ENCODE measurements around the gene KRTAP4-12. TPM values are rescaled to one million over a fixed set of nuclear protein-coding genes. Genes with fewer than 3 reads are reported as not detected.
A peak's percentile ranks its signal among the peaks of the same experiment; 100 is the strongest.
"Not testable (repeated sequence)": the region's sequence is repeated elsewhere in the genome, so short reads cannot be mapped to it uniquely, and the experiment has no call there.

KRTAP4-12 gene
- total and polyA plus RNA-seq, 2 donors (not counting 1 experiment from before 2014, with no cell fraction given): 0.12 TPM; not detected in 1

DNA sequence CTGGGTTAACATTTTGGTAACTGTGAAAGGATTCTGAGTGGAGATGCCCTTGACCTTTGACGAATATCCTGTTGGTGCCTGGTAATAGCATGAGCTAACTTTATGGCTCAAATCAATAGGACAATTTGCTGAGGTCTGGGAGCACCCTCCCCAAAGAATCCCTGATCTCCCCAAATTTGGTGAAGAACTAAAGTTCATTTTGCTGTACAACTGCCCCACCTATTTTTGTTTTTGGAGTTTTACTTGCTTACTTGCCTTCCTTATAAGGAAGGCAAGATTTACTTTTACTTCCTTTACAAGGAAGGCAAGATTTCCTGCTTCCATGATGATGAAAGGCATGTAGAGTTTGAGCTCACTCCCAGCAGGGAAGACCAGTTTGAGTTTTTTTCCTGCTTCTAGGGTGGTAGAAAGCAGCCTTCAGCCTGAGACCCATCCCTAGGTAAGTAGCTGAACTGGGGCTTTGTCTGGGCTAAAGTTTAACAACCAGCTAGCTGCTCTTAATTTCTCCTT lies 16.0 kb downstream of the KRTAP4-12 start:
- H3K9me3 Mint-ChIP-seq (ENCODE audit: insufficient read depth): no peaks in the 10 kb centered on the region
- peak overlapping the region; percentile 39 for H3K4me3 Mint-ChIP-seq
- Histone ChIP-seq H3K27ac (ENCODE audit: low read length in 2 of 2) (peak overlapping the region; percentile 50 to 63), H3K4me2 (replicated peaks; ENCODE audit: low read depth, low read length, poor library complexity, severe bottlenecking) (peak overlapping the region; percentile 38), H3K9me3 (ENCODE audit: control extremely low read depth in 1 of 3, control insufficient read depth in 2 of 3, insufficient read depth in 1 of 3, low read length in 2 of 3) (peaks cover 0 to 4% (median 0%) of the 10 kb centered on the region in 3 donors), H4K20me1 (ENCODE audit: control insufficient read depth, insufficient read depth, low read length, poor library complexity, severe bottlenecking) (no peaks in the 10 kb centered on the region), H3K4me3 (ENCODE audit: control extremely low read depth in 1 of 5, extremely low read depth in 1 of 5, insufficient read depth in 1 of 5, low read depth in 2 of 5, low read length in 4 of 5) (peak overlapping the region in 4 of 5 experiments; percentile 32 to 57 (median 52)), H3K4me1 (ENCODE audit: control insufficient read depth in 2 of 2, insufficient read depth in 2 of 2, low read length in 2 of 2) (peaks cover 14 to 19% of the 10 kb centered on the region in 2 donors), H3K27me3 (replicated peaks in 1 of 4; ENCODE audit: control extremely low read depth in 1 of 4, control insufficient read depth in 3 of 4, insufficient read depth in 4 of 4, low read length in 3 of 4) (no peaks in the 10 kb centered on the region), H3K9ac (ENCODE audit: low read length) (peak overlapping the region; percentile 59), H3K79me2 (ENCODE audit: control insufficient read depth, insufficient read depth, low read length) (peaks cover 7% of the 10 kb centered on the region), H2AFZ (ENCODE audit: insufficient read depth, low read depth, low read length, poor library complexity, severe bottlenecking) (no peak overlapping the region), H3K36me3 (replicated peaks in 1 of 2; ENCODE audit: control extremely low read depth in 1 of 2, control insufficient read depth in 1 of 2, extremely low read depth in 1 of 2, insufficient read depth in 2 of 2, low read length in 1 of 2) (peaks cover 0 to 2% of the 10 kb centered on the region in 2 experiments)
- H3K27ac Mint-ChIP-seq: peak overlapping the region; percentile 47
- peaks cover 22% of the 10 kb centered on the region for H3K27me3 Mint-ChIP-seq
- DNase-seq (peak; percentile 28), ATAC-seq (ENCODE audit: low read depth) (no peak)
- WGBS (ENCODE audit: insufficient coverage): no CpG with 5 or more reads among the region's 1 CpG
- intact Hi-C loops (cut with micrococcal nuclease): no loop called here
- peaks cover 18% of the 10 kb centered on the region for H3K4me1 Mint-ChIP-seq
- POLR2A ChIA-PET: no interaction called here
- TF ChIP-seq, protein P1, sequence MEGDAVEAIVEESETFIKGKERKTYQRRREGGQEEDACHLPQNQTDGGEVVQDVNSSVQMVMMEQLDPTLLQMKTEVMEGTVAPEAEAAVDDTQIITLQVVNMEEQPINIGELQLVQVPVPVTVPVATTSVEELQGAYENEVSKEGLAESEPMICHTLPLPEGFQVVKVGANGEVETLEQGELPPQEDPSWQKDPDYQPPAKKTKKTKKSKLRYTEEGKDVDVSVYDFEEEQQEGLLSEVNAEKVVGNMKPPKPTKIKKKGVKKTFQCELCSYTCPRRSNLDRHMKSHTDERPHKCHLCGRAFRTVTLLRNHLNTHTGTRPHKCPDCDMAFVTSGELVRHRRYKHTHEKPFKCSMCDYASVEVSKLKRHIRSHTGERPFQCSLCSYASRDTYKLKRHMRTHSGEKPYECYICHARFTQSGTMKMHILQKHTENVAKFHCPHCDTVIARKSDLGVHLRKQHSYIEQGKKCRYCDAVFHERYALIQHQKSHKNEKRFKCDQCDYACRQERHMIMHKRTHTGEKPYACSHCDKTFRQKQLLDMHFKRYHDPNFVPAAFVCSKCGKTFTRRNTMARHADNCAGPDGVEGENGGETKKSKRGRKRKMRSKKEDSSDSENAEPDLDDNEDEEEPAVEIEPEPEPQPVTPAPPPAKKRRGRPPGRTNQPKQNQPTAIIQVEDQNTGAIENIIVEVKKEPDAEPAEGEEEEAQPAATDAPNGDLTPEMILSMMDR (IDR thresholded peaks at IDR 0.05): no peak
- no peak for TF ChIP-seq EZH2 (IDR thresholded peaks at IDR 0.05; ENCODE audit: borderline replicate concordance, insufficient read depth, low read depth, low read length, poor library complexity, severe bottlenecking)
- CTCF ChIA-PET: interaction anchor here (1.0 kb wide), 1 partner anchor 8 kb away, joined by 3 read pairs; no protein-coding TSS in a partner anchor

DNA sequence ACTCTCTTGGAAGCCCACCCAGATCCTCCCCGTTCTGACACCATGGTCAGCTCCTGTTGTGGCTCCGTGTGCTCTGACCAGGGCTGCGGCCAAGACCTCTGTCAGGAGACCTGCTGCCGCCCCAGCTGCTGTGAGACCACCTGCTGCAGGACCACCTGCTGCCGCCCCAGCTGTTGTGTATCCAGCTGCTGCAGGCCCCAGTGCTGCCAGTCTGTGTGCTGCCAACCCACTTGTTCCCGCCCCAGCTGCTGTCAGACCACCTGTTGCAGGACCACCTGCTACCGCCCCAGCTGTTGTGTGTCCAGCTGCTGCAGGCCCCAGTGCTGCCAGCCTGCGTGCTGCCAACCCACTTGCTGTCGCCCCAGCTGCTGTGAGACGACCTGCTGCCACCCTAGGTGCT lies 18.6 kb downstream of the KRTAP4-12 start, which contains the start of gene KRTAP4-9:
Gene KRTAP4-9 (plus strand): TSS at position 43 of the 400 bp plus-strand sequence. CDS start 0 bp downstream, at position 43.
- H3K9ac ChIP-seq (ENCODE audit: low read length); H3K4me3 Mint-ChIP-seq; ATAC-seq (ENCODE audit: low read depth); H3K36me3 ChIP-seq (replicated peaks in 1 of 2; ENCODE audit: control extremely low read depth in 1 of 2, control insufficient read depth in 1 of 2, extremely low read depth in 1 of 2, insufficient read depth in 2 of 2, low read length in 1 of 2); H4K20me1 ChIP-seq (ENCODE audit: control insufficient read depth, insufficient read depth, low read length, poor library complexity, severe bottlenecking); H3K27me3 ChIP-seq (replicated peaks in 1 of 4; ENCODE audit: control extremely low read depth in 1 of 4, control insufficient read depth in 3 of 4, insufficient read depth in 4 of 4, low read length in 3 of 4); H3K9me3 Mint-ChIP-seq (ENCODE audit: insufficient read depth); DNase-seq; H3K9me3 ChIP-seq (ENCODE audit: control extremely low read depth in 1 of 3, control insufficient read depth in 2 of 3, insufficient read depth in 1 of 3, low read length in 2 of 3); H3K4me2 ChIP-seq (replicated peaks; ENCODE audit: low read depth, low read length, poor library complexity, severe bottlenecking); intact Hi-C loops (cut with micrococcal nuclease); H3K27ac Mint-ChIP-seq; CTCF ChIA-PET; H2AFZ ChIP-seq (ENCODE audit: insufficient read depth, low read depth, low read length, poor library complexity, severe bottlenecking); H3K4me3 ChIP-seq (ENCODE audit: control extremely low read depth in 1 of 5, extremely low read depth in 1 of 5, insufficient read depth in 1 of 5, low read depth in 2 of 5, low read length in 4 of 5); H3K27ac ChIP-seq (ENCODE audit: low read length in 2 of 2); H3K79me2 ChIP-seq (ENCODE audit: control insufficient read depth, insufficient read depth, low read length); POLR2A ChIA-PET: not testable (repeated sequence)
- peaks cover 16 to 23% of the 10 kb centered on the region in 2 donors for H3K4me1 ChIP-seq (ENCODE audit: control insufficient read depth in 2 of 2, insufficient read depth in 2 of 2, low read length in 2 of 2)
- peaks cover 25% of the 10 kb centered on the region for H3K27me3 Mint-ChIP-seq
- 89% methylated on average over 10 of the region's 10 CpGs for WGBS (ENCODE audit: insufficient coverage)
- H3K4me1 Mint-ChIP-seq: peaks cover 19% of the 10 kb centered on the region

DNA sequence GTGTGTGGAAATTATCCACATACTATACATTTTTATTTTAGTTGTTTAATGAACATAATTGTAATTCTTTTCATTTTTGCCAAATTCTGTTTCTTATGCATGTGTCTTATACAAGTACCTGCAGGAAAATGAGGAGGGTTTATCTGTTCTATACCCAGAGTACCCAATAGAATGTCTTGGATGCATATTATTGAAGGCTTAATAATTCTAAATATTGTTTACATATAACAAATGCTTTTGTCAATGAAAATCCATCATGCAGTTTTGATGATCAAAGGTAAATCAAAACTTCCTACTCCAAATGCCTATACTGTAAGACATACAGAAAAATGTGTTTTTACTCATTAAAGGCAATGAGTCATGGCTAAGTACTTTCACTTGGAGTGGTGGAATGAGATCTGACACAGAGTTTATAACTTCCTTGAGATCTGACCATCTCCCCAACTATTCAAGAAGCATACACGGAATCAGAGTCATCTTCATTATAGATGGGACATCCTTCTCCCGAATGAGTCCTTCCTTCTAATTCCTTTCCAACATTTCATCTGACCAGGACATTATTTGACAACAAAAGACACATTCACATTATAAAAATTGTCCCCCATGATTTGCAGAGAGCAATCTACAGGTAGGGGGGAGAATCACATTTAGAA lies 19.5 kb downstream of the KRTAP4-12 start:
- Mint-ChIP-seq H3K4me1 (peaks cover 20% of the 10 kb centered on the region), H3K27me3 (peaks cover 33% of the 10 kb centered on the region)
- ATAC-seq (ENCODE audit: low read depth); DNase-seq; H2AFZ ChIP-seq (ENCODE audit: insufficient read depth, low read depth, low read length, poor library complexity, severe bottlenecking); H3K36me3 ChIP-seq (replicated peaks in 1 of 2; ENCODE audit: control extremely low read depth in 1 of 2, control insufficient read depth in 1 of 2, extremely low read depth in 1 of 2, insufficient read depth in 2 of 2, low read length in 1 of 2); H3K27ac ChIP-seq (ENCODE audit: low read length in 2 of 2); H3K9me3 Mint-ChIP-seq (ENCODE audit: insufficient read depth); H3K9ac ChIP-seq (ENCODE audit: low read length); H3K9me3 ChIP-seq (ENCODE audit: control extremely low read depth in 1 of 3, control insufficient read depth in 2 of 3, insufficient read depth in 1 of 3, low read length in 2 of 3); H3K27me3 ChIP-seq (replicated peaks in 1 of 4; ENCODE audit: control extremely low read depth in 1 of 4, control insufficient read depth in 3 of 4, insufficient read depth in 4 of 4, low read length in 3 of 4); H3K4me3 ChIP-seq (ENCODE audit: control extremely low read depth in 1 of 5, extremely low read depth in 1 of 5, insufficient read depth in 1 of 5, low read depth in 2 of 5, low read length in 4 of 5); H3K27ac Mint-ChIP-seq; H4K20me1 ChIP-seq (ENCODE audit: control insufficient read depth, insufficient read depth, low read length, poor library complexity, severe bottlenecking); intact Hi-C loops (cut with micrococcal nuclease); CTCF ChIA-PET; H3K4me2 ChIP-seq (replicated peaks; ENCODE audit: low read depth, low read length, poor library complexity, severe bottlenecking); H3K79me2 ChIP-seq (ENCODE audit: control insufficient read depth, insufficient read depth, low read length); POLR2A ChIA-PET; H3K4me3 Mint-ChIP-seq: not testable (repeated sequence)
- WGBS (ENCODE audit: insufficient coverage): no CpG with 5 or more reads among the region's 2 CpGs
- peaks cover 18 to 26% of the 10 kb centered on the region in 2 donors for H3K4me1 ChIP-seq (ENCODE audit: control insufficient read depth in 2 of 2, insufficient read depth in 2 of 2, low read length in 2 of 2)
